OCI-LY7 (cell line): ENCODE data around the gene AAGAB. TPM values are rescaled to one million over a fixed set of nuclear protein-coding genes. Genes with fewer than 3 reads are reported as not detected.
A peak's percentile ranks its signal among the peaks of the same experiment; 100 is the strongest.

Source experiments
- Bru-seq: library from RNA; stranded (reverse); fragments of 400-500 nt; gene quantifications from one replicate; lab custom pipeline; 2021; lab: Mats Ljungman, UMichigan
- BruChase-seq, 2 experiments: library from RNA; stranded (reverse); fragments of 400-500 nt; gene quantifications; one replicate each; lab custom pipeline; 2021; lab: Mats Ljungman, UMichigan
- BruUV-seq: library from RNA; stranded (reverse); fragments of 400-500 nt; replicated peaks from 2 replicates; lab custom pipeline; 2021; lab: Mats Ljungman, UMichigan
- CTCF ChIA-PET: fragments of 300-600 bp; sonication (Branson Sonifier 250); formaldehyde crosslinking; loops from one replicate; lab custom pipeline; 2022; ENCODE audit warnings: antibody characterized with exemption; ENCODE audit not compliant: unreplicated experiment; lab: Charles Lee
- POLR2A ChIA-PET: fragments of 300-600 bp; sonication (Branson Sonifier 250); formaldehyde crosslinking; loops from one replicate; lab custom pipeline; 2022; ENCODE audit warnings: antibody characterized with exemption; lab: Charles Lee
- DNase-seq: peaks from one replicate; pipeline ENCODE4 v3.0.0-alpha.2; 2015; ENCODE audit warnings: low spot score
- H2AFZ ChIP-seq: fragments of 200-600 bp; sonication (generic), shearing (Covaris generic); 2 replicates; pipeline ENCODE4 v1.6.1; 2014; ENCODE audit warnings: mild to moderate bottlenecking, antibody characterized with exemption, low read length, moderate library complexity
- H3K27ac ChIP-seq: fragments of 200-600 bp; sonication (generic); 2 replicates; pipeline ENCODE4 v1.5.1; 2014; ENCODE audit warnings: mixed run types, low read depth, mild to moderate bottlenecking, moderate library complexity, low read length, inconsistent platforms; ENCODE audit not compliant: poor library complexity, severe bottlenecking
- H3K36me3 ChIP-seq: fragments of 200-600 bp; sonication (generic); 2 replicates; pipeline ENCODE4 v1.6.1; 2014; ENCODE audit warnings: mild to moderate bottlenecking, antibody characterized with exemption, low read length, moderate library complexity, mixed read lengths; ENCODE audit not compliant: insufficient read depth
- H3K4me1 ChIP-seq: fragments of 200-600 bp; sonication (generic); 2 replicates; pipeline ENCODE4 v1.5.1; 2014; ENCODE audit warnings: mild to moderate bottlenecking, low read length; ENCODE audit not compliant: insufficient read depth, poor library complexity, severe bottlenecking
- H3K4me2 ChIP-seq: fragments of 200-600 bp; sonication (generic); 2 replicates; pipeline ENCODE4 v1.6.1; 2014; ENCODE audit warnings: mild to moderate bottlenecking, low read length
- H3K4me3 ChIP-seq: fragments of 200-600 bp; sonication (generic); 2 replicates; pipeline ENCODE4 v1.5.1; 2014; ENCODE audit warnings: mild to moderate bottlenecking, low read depth, low read length; ENCODE audit not compliant: poor library complexity, severe bottlenecking
- H3K79me2 ChIP-seq: fragments of 200-600 bp; sonication (generic); 2 replicates; pipeline ENCODE4 v1.6.1; 2016; ENCODE audit warnings: low read depth, mild to moderate bottlenecking, low read length, moderate library complexity, mixed read lengths; ENCODE audit not compliant: insufficient read depth
- H3K9me2 ChIP-seq: fragments of 200-600 bp; sonication (generic); 2 replicates; pipeline ENCODE4 v1.6.1; 2016; ENCODE audit warnings: mild to moderate bottlenecking, low read length, mixed read lengths; ENCODE audit not compliant: insufficient read depth
- H3K9me3 ChIP-seq: fragments of 200-600 bp; sonication (generic); 2 replicates; pipeline ENCODE4 v1.6.1; 2014; ENCODE audit warnings: mild to moderate bottlenecking, mixed run types, low read length, mixed read lengths
- H4K20me1 ChIP-seq: fragments of 200-600 bp; sonication (generic); 2 replicates; pipeline ENCODE4 v1.6.1; 2014; ENCODE audit warnings: mild to moderate bottlenecking, antibody characterized with exemption, low read length, moderate library complexity, mixed read lengths; ENCODE audit not compliant: insufficient read depth
- EZH2phosphoT487 ChIP-seq: fragments of 200-600 bp; sonication (generic); IDR thresholded peaks from 2 replicates; pipeline ENCODE4 v1.6.1; 2018; ENCODE audit warnings: low read depth, borderline replicate concordance, mild to moderate bottlenecking, mixed run types, antibody characterized with exemption, low read length, moderate library complexity, mixed read lengths
- intact Hi-C: fragments of 100-400 bp; cut with micrococcal nuclease; formaldehyde crosslinking; loops from one replicate; pipeline ENCODE4 v1.10.0; 2022; ENCODE audit not compliant: unreplicated experiment
- long read RNA-seq: library from polyadenylated mRNA; stranded (forward); transcript quantifications from one replicate; pipeline ENCODE4 v2.0.0, GENCODE V29; 2022
- total RNA-seq, 2 experiments: library from RNA; depleted of rRNA in 1 of 2; stranded (reverse); fragments of >200 nt in 1 of 2; shearing (Covaris generic) in 1 of 2; gene quantifications; 2 replicates each; pipeline ENCODE4 v1.2.3, GENCODE V29; 2014 to 2022
- TF ChIP-seq, protein P1 (sequence below): fragments of 200-600 bp; sonication (generic); conservative IDR thresholded peaks from 2 replicates; pipeline ENCODE4 v1.5.1; 2014; ENCODE audit warnings: mild to moderate bottlenecking, antibody characterized with exemption, low read length, moderate library complexity, mixed read lengths

Gene AAGAB, protein sequence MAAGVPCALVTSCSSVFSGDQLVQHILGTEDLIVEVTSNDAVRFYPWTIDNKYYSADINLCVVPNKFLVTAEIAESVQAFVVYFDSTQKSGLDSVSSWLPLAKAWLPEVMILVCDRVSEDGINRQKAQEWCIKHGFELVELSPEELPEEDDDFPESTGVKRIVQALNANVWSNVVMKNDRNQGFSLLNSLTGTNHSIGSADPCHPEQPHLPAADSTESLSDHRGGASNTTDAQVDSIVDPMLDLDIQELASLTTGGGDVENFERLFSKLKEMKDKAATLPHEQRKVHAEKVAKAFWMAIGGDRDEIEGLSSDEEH
- total RNA-seq (2014; rRNA removed; shearing (Covaris generic)) (31.0 and 36.2 TPM in 2 replicates), total RNA-seq (2022) (39.7 and 39.9 TPM in 2 replicates), Bru-seq, nascent RNA (percentile 86 among the genes with signal in this experiment), BruChase-seq, experiment 1, labeled RNA remaining after a 6-hour chase (percentile 83 among the genes with signal in this experiment), BruChase-seq, experiment 2, labeled RNA remaining after a 2-hour chase (percentile 81 among the genes with signal in this experiment)
- long read RNA-seq, partial matches to known transcripts, result 2 of 4 reads
- long read RNA-seq, other reads (novel, unspliced or antisense), result 1 of 4 reads

DNA sequence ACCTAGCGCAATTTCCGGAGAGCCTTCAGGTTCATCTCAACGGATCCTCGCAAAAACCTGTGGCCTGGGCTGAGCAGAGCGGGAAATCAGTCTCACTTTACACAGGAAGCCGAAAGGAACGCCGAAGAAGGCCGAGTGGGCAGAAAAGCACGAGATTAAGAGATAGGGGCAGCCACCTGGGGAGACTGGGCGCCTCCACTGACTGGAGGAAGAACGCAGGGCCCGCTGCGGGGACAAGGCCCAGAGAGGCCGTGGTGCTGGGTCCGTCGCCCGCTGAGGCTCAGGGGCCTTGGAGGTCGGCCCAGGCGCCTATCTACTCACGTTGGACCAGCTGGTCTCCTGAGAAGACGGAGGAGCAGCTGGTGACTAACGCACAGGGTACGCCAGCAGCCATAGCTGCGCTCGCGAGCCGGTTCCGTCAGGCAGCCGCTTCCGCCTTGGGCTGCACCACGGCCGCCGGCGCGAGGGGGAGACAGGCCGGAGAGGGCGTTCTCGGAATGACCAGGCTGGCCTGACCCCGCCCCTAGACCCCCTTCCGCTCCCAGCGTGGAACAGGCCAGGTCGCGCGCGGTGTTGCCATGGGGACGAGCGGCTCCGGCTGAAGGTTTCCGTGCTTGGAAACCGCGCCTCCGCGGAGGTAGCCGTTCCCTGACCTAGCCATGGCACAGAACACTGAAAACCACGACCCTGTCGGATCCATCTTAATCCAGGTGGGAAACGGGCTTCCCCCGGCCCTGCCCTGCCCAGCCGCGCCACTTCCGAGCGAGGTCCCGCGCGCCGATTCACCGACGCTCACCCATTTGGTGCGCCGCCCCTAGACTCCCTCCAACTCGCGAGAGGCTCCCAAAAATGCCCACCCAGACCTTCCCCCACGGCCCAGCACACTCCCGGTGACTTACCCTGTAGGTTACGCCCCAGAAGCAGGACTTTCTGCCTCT, at the start of gene AAGAB, which contains the start of gene IQCH:
Gene AAGAB (minus strand): TSS at position 424 of the 938 bp plus-strand sequence. CDS start 30 bp downstream, at position 394.
Gene IQCH (plus strand): TSS at position 549 of the 938 bp plus-strand sequence. CDS start 111 bp downstream, at position 660.
- POLR2A ChIA-PET, result interaction anchor here (0.7 to 1.5 kb wide), 3 partner anchors 14 to 424 kb away, joined by 3 to 4 read pairs (median 4); no protein-coding TSS in a partner anchor
- intact Hi-C loops, result loop anchor here (5.0 kb wide), 2 partner anchors 172 to 187 kb away; partner anchors contain the start of gene SMAD3

DNA sequence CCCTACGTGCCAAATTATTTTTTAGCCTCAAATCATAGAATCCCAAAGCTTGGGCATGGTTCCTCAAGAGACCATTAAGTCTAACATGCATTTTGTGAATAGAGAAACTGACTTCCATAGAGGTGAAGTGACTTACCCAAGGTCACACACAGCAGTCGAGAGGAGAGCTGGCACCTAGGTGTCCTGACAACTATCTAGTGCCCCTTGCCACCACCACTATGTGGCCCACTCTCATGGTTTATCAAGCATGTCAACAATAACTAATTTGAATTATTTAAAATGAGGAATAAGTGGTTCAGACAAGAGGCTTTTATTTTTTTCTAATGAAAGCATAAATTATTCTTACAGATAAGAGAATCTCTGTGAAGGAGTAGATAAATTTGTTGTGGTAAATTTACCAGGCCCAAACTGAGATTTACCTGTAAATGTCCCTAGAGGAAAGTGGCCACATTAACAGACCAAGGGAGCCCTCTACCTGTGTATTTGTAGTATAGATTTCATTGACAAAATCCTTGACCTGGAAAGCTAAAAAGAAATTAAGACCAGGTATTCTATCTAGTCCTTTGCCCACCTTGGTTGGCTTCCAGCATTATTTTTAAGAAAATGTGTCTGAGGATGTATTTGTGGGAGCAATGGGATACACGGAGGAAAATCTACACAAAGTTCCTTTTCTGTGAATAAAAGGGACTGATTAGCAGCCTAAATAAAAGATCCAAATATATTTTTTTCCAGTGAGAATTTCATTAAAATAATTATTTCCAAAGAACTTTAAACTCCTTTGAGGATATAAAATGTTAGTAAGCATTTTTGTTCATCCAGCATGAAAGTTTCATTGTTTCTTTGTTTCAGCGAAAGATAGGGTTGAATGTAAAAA, 49.3 kb upstream of the AAGAB start:
- intact Hi-C loops, result loop anchor here (1.0 kb wide), 2 partner anchors 222 to 357 kb away; no protein-coding TSS in a partner anchor
- H3K9me3 ChIP-seq, result no peaks in the 10 kb centered on the region
- no peaks in the 10 kb centered on the region for H4K20me1 ChIP-seq
- no peaks in the 10 kb centered on the region for H3K36me3 ChIP-seq
- TF ChIP-seq, protein P1, sequence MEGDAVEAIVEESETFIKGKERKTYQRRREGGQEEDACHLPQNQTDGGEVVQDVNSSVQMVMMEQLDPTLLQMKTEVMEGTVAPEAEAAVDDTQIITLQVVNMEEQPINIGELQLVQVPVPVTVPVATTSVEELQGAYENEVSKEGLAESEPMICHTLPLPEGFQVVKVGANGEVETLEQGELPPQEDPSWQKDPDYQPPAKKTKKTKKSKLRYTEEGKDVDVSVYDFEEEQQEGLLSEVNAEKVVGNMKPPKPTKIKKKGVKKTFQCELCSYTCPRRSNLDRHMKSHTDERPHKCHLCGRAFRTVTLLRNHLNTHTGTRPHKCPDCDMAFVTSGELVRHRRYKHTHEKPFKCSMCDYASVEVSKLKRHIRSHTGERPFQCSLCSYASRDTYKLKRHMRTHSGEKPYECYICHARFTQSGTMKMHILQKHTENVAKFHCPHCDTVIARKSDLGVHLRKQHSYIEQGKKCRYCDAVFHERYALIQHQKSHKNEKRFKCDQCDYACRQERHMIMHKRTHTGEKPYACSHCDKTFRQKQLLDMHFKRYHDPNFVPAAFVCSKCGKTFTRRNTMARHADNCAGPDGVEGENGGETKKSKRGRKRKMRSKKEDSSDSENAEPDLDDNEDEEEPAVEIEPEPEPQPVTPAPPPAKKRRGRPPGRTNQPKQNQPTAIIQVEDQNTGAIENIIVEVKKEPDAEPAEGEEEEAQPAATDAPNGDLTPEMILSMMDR, result peak; percentile 93
- TF ChIP-seq EZH2phosphoT487, result no peak
- peak; percentile 73 for DNase-seq
- BruUV-seq, result no TSS peak
- H2AFZ ChIP-seq, result no peak overlapping the region
- H3K9me2 ChIP-seq, result no peaks in the 10 kb centered on the region
- H3K27ac ChIP-seq, result no peak overlapping the region
- CTCF ChIA-PET, result interaction anchor here (1.0 kb wide), 1 partner anchor 357 kb away, joined by 3 read pairs; no protein-coding TSS in a partner anchor
- no peak overlapping the region for H3K4me3 ChIP-seq
- POLR2A ChIA-PET, result interaction anchor here (1.2 kb wide), 1 partner anchor 363 kb away, joined by 3 read pairs; no protein-coding TSS in a partner anchor
- peaks cover 2% of the 10 kb centered on the region for H3K4me1 ChIP-seq
- H3K79me2 ChIP-seq, result no peaks in the 10 kb centered on the region
- no peak overlapping the region for H3K4me2 ChIP-seq

More for the DNA sequence above, at the start of gene AAGAB, which contains the start of gene IQCH:
- CTCF ChIA-PET, result interaction anchor here (0.5 to 0.6 kb wide), 3 partner anchors 26 to 314 kb away, joined by 3 read pairs; no protein-coding TSS in a partner anchor
- BruUV-seq, result no TSS peak
- Histone ChIP-seq H2AFZ (peak within 1 kb of the TSS; percentile 77), H3K27ac (peak within 1 kb of the TSS; percentile 69), H3K36me3 (peaks cover 3% of the 10 kb centered on the region; the same call in 1 of the 2 replicates), H3K79me2 (peaks cover 39% of the 10 kb centered on the region), H3K9me2 (no peaks in the 10 kb centered on the region), H3K4me3 (peak within 1 kb of the TSS; percentile 91), H4K20me1 (0 out of 2 replicates have a peak, but pooled peaks cover 4% of the 10 kb centered on the region), H3K9me3 (no peaks in the 10 kb centered on the region), H3K4me1 (peaks cover 14% of the 10 kb centered on the region), H3K4me2 (peak within 1 kb of the TSS; percentile 98)
- TF ChIP-seq EZH2phosphoT487, result no peak
- TF ChIP-seq, protein P1, result no peak
- peak; percentile 96 for DNase-seq
